ENCODE measurements around the gene NAPA.
"Not testable (repeated sequence)": the region's sequence is repeated elsewhere in the genome, so short reads cannot be mapped to it uniquely, and the experiment has no call there.

The NAPA gene

DNA sequence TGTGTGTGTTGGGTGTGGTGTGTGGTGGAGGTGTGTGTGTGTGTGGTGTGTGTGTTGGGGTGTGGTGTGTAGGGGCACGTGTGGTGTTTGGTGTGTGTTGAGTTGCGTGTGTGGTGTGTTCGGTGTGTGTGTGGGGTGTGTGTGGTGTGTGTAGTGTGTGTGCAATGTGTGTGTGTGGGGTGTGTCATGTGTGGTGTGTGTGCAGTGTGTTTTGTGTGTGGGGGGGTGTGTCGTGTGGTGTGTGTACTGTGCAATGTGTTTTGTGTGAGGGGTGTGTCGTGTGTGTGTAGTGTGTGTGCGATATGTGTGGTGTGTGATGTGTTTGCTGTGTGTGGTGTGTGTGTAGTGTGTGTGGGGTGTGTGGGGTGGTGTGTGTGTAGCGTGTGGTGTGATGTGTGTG, 24.8 kb downstream of the NAPA start:
- no peaks in the 10 kb centered on the region for H3K27me3 ChIP-seq (ENCODE audit: insufficient read depth, low read length)
- no peaks in the 10 kb centered on the region for H3K9me3 ChIP-seq (ENCODE audit: insufficient read depth, low read depth, low read length)
- peaks cover 24% of the 10 kb centered on the region for H3K36me3 ChIP-seq (ENCODE audit: insufficient read depth, low read depth, low read length)
- no peaks in the 10 kb centered on the region for H3K4me1 ChIP-seq (ENCODE audit: insufficient read depth, low read length)
- no peak overlapping the region for H3K4me3 ChIP-seq (ENCODE audit: low read length)
- no peak overlapping the region for H3K27ac ChIP-seq (ENCODE audit: low read length)
- no peak overlapping the region for H3K9ac ChIP-seq (ENCODE audit: low read depth, low read length)

GRCh38 chr19:47489072-47489914, 25.6 kb downstream of the NAPA start:
- no peak overlapping the region for H3K27ac ChIP-seq (ENCODE audit: low read length)
- no peaks in the 10 kb centered on the region for H3K9me3 ChIP-seq (ENCODE audit: insufficient read depth, low read depth, low read length)
- H3K4me1 ChIP-seq (ENCODE audit: insufficient read depth, low read length): no peaks in the 10 kb centered on the region
- peaks cover 24% of the 10 kb centered on the region for H3K36me3 ChIP-seq (ENCODE audit: insufficient read depth, low read depth, low read length)
- H3K4me3 ChIP-seq (ENCODE audit: low read length): no peak overlapping the region
- no peaks in the 10 kb centered on the region for H3K27me3 ChIP-seq (ENCODE audit: insufficient read depth, low read length)
- no peak overlapping the region for H3K9ac ChIP-seq (ENCODE audit: low read depth, low read length)

DNA sequence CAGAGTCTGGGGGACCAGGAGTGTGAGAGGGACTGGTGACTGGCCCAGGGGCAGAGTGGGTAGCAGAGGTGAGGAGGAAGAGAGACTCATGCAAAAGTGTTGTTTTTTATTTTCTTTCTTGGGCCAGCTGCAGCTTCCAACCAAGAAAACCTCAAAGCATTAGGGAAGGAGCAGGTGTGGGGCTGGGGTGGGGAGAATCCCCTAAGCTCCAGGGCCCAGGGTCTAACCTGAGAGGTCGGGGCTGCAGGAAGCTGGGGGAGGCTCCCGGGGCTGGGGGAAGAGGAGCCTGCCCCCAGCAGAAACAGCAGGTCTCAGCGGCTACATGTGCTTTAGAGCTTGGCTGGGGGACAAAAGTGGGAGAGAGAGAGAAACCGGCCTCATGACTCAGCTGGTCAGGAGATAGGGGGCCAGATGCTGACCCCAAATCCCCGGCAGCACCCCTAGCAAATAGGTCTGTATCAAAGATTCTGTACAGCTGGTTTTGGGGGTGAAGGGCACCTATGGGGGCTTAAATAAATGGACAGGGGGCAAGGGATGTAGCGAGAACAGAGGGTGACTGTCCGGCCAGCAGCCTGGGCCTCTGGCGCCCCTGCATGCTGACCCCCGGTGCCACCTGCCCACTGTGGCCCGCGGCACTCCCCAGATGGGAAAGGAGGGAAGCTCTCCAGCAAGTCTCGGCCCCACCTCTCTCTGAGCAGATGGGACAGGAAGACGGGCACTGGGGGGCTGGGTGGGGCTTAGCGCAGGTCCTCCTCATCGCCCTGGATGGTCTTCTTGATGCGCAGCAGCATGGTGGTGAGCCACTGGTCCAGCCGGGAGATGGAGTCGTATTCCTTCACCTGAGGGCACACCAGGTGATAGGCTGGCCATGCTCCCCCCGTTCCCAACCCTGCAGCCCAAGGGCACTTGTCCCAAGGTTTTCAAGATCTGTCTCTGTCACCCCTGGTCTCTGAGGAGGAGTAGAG, 27.0 kb downstream of the NAPA start:
- H3K4me3 ChIP-seq (ENCODE audit: low read length): no peak overlapping the region
- no peak overlapping the region for H3K27ac ChIP-seq (ENCODE audit: low read length)
- H3K36me3 ChIP-seq (ENCODE audit: insufficient read depth, low read depth, low read length): peaks cover 24% of the 10 kb centered on the region
- no peaks in the 10 kb centered on the region for H3K27me3 ChIP-seq (ENCODE audit: insufficient read depth, low read length)
- H3K9ac ChIP-seq (ENCODE audit: low read depth, low read length): no peak overlapping the region
- no peaks in the 10 kb centered on the region for H3K4me1 ChIP-seq (ENCODE audit: insufficient read depth, low read length)
- H3K9me3 ChIP-seq (ENCODE audit: insufficient read depth, low read depth, low read length): no peaks in the 10 kb centered on the region

GRCh38 chr19:47486900-47487299, 28.0 kb downstream of the NAPA start:
- Histone ChIP-seq H3K9ac (ENCODE audit: low read depth, low read length) (no peak overlapping the region), H3K27me3 (ENCODE audit: insufficient read depth, low read length) (no peaks in the 10 kb centered on the region), H3K4me1 (ENCODE audit: insufficient read depth, low read length) (no peaks in the 10 kb centered on the region), H3K27ac (ENCODE audit: low read length) (no peak overlapping the region), H3K36me3 (ENCODE audit: insufficient read depth, low read depth, low read length) (peaks cover 24% of the 10 kb centered on the region), H3K4me3 (ENCODE audit: low read length) (no peak overlapping the region), H3K9me3 (ENCODE audit: insufficient read depth, low read depth, low read length) (no peaks in the 10 kb centered on the region)

DNA sequence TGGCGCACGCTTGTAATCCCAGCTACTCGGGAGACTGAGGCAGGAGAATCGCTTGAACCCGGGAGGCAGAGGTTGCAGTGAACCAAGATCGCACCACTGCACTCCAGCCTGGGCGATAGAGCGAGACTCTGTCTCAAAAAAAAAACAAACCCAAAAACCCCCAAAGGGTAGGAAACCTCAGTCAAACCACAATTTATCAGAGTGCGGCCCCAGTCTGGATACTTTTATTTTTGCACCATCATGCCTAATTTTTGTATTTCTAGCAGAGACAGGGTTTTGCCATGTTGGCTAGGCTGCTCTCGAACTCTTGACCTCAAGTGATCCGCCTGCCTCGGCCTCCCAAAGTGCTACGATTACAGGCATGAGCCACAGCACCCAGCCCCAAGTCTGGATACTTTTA, 28.6 kb downstream of the NAPA start:
- not testable (repeated sequence) for H3K9me3 ChIP-seq (ENCODE audit: insufficient read depth, low read depth, low read length); H3K27me3 ChIP-seq (ENCODE audit: insufficient read depth, low read length); H3K4me1 ChIP-seq (ENCODE audit: insufficient read depth, low read length); H3K4me3 ChIP-seq (ENCODE audit: low read length); H3K27ac ChIP-seq (ENCODE audit: low read length); H3K9ac ChIP-seq (ENCODE audit: low read depth, low read length)
- H3K36me3 ChIP-seq (ENCODE audit: insufficient read depth, low read depth, low read length): peaks cover 18% of the 10 kb centered on the region

DNA sequence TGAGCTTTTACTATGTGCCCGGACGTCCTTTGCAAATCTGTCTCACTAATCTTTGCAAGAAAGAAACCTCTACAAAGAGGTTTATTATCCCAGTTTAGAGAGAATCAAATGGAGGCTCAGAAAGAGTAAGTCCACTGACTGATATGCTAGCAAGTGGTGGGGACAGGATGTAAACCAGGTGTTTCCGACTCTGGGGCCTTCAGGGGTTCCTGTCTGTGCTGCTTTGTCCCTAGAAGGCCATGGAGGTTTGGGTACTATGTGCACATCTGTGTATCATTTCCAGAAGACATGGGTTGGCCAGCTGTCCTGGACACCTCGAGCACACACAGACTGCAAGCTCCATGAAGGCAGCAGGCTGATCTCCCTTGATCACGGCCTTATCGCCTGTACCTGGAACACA, 29.7 kb downstream of the NAPA start:
- no peaks in the 10 kb centered on the region for H3K9me3 ChIP-seq (ENCODE audit: insufficient read depth, low read depth, low read length)
- peaks cover 5% of the 10 kb centered on the region; the same call in 1 of the 2 replicates for H3K27me3 ChIP-seq (ENCODE audit: insufficient read depth, low read length)
- H3K4me3 ChIP-seq (ENCODE audit: low read length): no peak overlapping the region
- H3K36me3 ChIP-seq (ENCODE audit: insufficient read depth, low read depth, low read length): peaks cover 10% of the 10 kb centered on the region
- no peak overlapping the region for H3K9ac ChIP-seq (ENCODE audit: low read depth, low read length)
- no peak overlapping the region for H3K27ac ChIP-seq (ENCODE audit: low read length)
- no peaks in the 10 kb centered on the region for H3K4me1 ChIP-seq (ENCODE audit: insufficient read depth, low read length)

DNA sequence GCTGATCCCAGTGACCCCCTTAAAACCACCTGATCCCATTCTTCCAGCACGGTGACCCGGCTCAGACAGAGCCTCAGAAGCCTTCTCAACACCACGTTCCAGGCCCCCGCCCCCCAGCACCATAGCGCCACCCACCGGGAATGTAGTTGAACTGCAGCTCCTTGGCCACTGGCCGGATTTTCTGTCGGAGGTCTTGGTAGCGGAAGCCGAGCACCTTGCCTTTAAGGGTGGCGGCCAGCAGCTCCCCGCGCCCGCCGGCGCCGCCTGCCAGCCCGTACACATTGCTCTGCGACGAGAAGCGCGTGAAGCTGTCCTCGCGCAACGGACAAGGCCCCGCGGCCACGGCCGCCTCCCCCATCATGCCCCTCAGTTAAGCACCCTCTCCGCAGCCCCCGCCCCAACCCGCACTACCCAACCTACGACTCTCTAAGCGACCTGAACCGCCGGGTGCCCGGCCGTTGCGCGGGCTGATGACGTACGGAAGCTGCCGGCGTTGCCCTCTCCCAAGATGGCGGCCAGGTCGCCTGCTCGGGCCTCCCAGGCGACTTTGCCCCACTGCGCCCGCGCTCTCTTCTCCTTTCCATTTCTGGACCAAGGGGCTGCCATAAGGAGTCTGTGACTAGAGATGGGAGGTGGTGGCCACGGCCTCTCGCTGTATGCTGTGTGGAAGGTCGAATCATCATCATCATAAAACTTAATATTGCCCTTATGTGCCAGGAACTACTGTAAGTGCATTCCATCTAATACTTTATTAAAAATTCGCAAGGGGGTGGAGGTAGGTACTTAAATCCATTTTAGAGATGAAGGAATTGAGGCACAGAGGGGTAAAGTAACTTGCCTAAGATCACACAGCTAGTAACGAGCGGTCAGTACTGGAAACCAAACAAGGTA, 30.8 kb downstream of the NAPA start, which contains the start of gene KPTN:
Gene KPTN (minus strand): TSS at position 420 of the 891 bp plus-strand sequence. CDS start 59 bp downstream, at position 361.
- no peaks in the 10 kb centered on the region for H3K9me3 ChIP-seq (ENCODE audit: insufficient read depth, low read depth, low read length)
- H3K27ac ChIP-seq (ENCODE audit: low read length): peak within 1 kb of the TSS; percentile 89
- no peaks in the 10 kb centered on the region for H3K4me1 ChIP-seq (ENCODE audit: insufficient read depth, low read length)
- H3K36me3 ChIP-seq (ENCODE audit: insufficient read depth, low read depth, low read length): no peaks in the 10 kb centered on the region
- peaks cover 5% of the 10 kb centered on the region; the same call in 1 of the 2 replicates for H3K27me3 ChIP-seq (ENCODE audit: insufficient read depth, low read length)
- peak within 1 kb of the TSS; percentile 90 for H3K9ac ChIP-seq (ENCODE audit: low read depth, low read length)
- H3K4me3 ChIP-seq (ENCODE audit: low read length): peak within 1 kb of the TSS; percentile 83

- Histone ChIP-seq H3K9me3 (ENCODE audit: insufficient read depth, low read depth, low read length) (no peaks in the 10 kb centered on the region), H3K4me1 (ENCODE audit: insufficient read depth, low read length) (no peaks in the 10 kb centered on the region), H3K4me3 (ENCODE audit: low read length) (peak overlapping the region; percentile 83), H3K27ac (ENCODE audit: low read length) (no peak overlapping the region), H3K9ac (ENCODE audit: low read depth, low read length) (no peak overlapping the region), H3K36me3 (ENCODE audit: insufficient read depth, low read depth, low read length) (no peaks in the 10 kb centered on the region), H3K27me3 (ENCODE audit: insufficient read depth, low read length) (peaks cover 5% of the 10 kb centered on the region; the same call in 1 of the 2 replicates)
Observed at GRCh38 chr19:47483200-47483599, 31.7 kb downstream of the NAPA start.

DNA sequence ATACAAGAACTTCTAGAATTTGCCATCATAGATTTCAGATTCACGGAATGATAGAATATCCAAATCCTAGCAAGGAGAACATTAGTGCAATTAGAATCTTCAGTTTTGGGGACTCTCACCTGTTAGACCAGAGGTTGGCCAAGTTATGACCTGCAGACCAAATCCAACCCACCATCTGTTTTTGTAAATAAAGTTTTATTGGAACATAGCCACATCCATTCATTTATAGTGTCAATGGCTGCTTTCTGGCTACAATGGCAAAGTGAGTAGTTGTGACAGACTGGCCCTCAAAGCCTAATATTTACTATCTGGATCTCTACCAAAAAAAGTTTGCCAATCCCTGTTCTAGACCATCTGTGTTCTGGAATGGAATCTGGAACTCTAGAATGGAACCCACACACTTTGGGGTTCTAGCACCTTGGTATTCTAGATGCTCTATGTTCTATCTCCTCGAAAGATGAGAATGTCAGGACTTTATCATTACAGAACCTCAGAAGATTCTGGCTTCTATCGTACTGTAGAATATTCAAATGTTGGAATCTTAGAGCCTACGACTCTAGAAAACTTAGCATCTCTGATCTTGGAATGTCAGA, 33.3 kb downstream of the NAPA start:
- H3K27me3 ChIP-seq (ENCODE audit: insufficient read depth, low read length): peaks cover 5% of the 10 kb centered on the region; the same call in 1 of the 2 replicates
- no peak overlapping the region for H3K9ac ChIP-seq (ENCODE audit: low read depth, low read length)
- no peaks in the 10 kb centered on the region for H3K4me1 ChIP-seq (ENCODE audit: insufficient read depth, low read length)
- no peak overlapping the region for H3K27ac ChIP-seq (ENCODE audit: low read length)
- H3K36me3 ChIP-seq (ENCODE audit: insufficient read depth, low read depth, low read length): no peaks in the 10 kb centered on the region
- no peaks in the 10 kb centered on the region for H3K9me3 ChIP-seq (ENCODE audit: insufficient read depth, low read depth, low read length)
- H3K4me3 ChIP-seq (ENCODE audit: low read length): no peak overlapping the region

DNA sequence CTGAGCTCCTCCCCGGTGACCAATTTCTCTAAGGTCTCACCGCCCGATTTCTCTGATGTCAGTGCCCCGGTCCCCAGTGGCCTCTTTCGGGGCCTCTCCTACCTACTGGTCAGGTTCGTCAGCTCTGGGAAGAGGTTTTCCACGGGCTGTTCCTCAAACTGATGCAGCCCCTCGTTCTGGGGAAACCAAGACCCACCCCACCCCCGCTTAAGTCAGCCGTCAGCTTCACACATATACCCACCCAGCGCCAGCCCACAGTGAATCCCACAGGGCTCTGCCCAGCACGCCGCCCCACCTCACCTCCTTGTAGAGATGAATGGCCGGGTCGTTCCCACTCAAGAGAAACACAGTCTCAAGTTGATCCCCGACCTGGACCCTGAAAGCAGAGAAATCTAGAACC, 34.2 kb downstream of the NAPA start:
- H3K27ac ChIP-seq (ENCODE audit: low read length): no peak overlapping the region
- peak overlapping the region; percentile 65 for H3K4me3 ChIP-seq (ENCODE audit: low read length)
- no peaks in the 10 kb centered on the region for H3K9me3 ChIP-seq (ENCODE audit: insufficient read depth, low read depth, low read length)
- peaks cover 5% of the 10 kb centered on the region; the same call in 1 of the 2 replicates for H3K27me3 ChIP-seq (ENCODE audit: insufficient read depth, low read length)
- no peaks in the 10 kb centered on the region for H3K4me1 ChIP-seq (ENCODE audit: insufficient read depth, low read length)
- 0 out of 2 replicates have a peak, but pooled peaks cover under 1% of the 10 kb centered on the region for H3K36me3 ChIP-seq (ENCODE audit: insufficient read depth, low read depth, low read length)
- no peak overlapping the region for H3K9ac ChIP-seq (ENCODE audit: low read depth, low read length)
